Measurements from ENCODE around the gene KLHL4. TPM values are rescaled to one million over a fixed set of nuclear protein-coding genes. Genes with fewer than 3 reads are reported as not detected.

The KLHL4 gene
- polyA plus RNA-seq, 1 experiment, result 0.33 TPM

- ChIA-PET POLR2A (no interaction called here), CTCF (no interaction called here)
- DNase-seq (ENCODE audit: low read depth, low spot score), result no peak
- Histone ChIP-seq H3K9me3 (ENCODE audit: control insufficient read depth, insufficient read depth, low read length) (no peaks in the 10 kb centered on the region), H3K4me3 (ENCODE audit: low read depth, low read length) (no peak overlapping the region), H3K27ac (ENCODE audit: low read depth, low read length) (no peak overlapping the region), H3K27me3 (ENCODE audit: control insufficient read depth, insufficient read depth, low read length) (no peaks in the 10 kb centered on the region)
- TF ChIP-seq CTCF (IDR thresholded peaks at IDR 0.05; ENCODE audit: low read depth, low read length), result no peak
Observed at GRCh38 chrX:87515836-87516235, 1.8 kb upstream of the KLHL4 start.

- ChIA-PET CTCF (no interaction called here), POLR2A (no interaction called here)
- Histone ChIP-seq H3K27ac (ENCODE audit: low read depth, low read length) (no peak overlapping the region), H3K9me3 (ENCODE audit: control insufficient read depth, insufficient read depth, low read length) (no peaks in the 10 kb centered on the region), H3K27me3 (ENCODE audit: control insufficient read depth, insufficient read depth, low read length) (no peaks in the 10 kb centered on the region), H3K4me3 (ENCODE audit: low read depth, low read length) (no peak overlapping the region)
- no peak for DNase-seq (ENCODE audit: low read depth, low spot score)
- TF ChIP-seq CTCF (IDR thresholded peaks at IDR 0.05; ENCODE audit: low read depth, low read length), result no peak
Observed at GRCh38 chrX:87516717-87517121, 883 bp upstream of the KLHL4 start.

GRCh38 chrX:87518504-87518903 lies 902 bp downstream of the KLHL4 start:
- CTCF ChIA-PET, result no interaction called here
- no peak overlapping the region for H3K27ac ChIP-seq (ENCODE audit: low read depth, low read length)

GRCh38 chrX:87525771-87526229 lies 8.2 kb downstream of the KLHL4 start:
- Histone ChIP-seq H3K27me3 (ENCODE audit: control insufficient read depth, insufficient read depth, low read length) (no peaks in the 10 kb centered on the region), H3K4me3 (ENCODE audit: low read depth, low read length) (no peak overlapping the region), H3K9me3 (ENCODE audit: control insufficient read depth, insufficient read depth, low read length) (no peaks in the 10 kb centered on the region), H3K27ac (ENCODE audit: low read depth, low read length) (no peak overlapping the region)
- no peak for DNase-seq (ENCODE audit: low read depth, low spot score)
- TF ChIP-seq CTCF (IDR thresholded peaks at IDR 0.05; ENCODE audit: low read depth, low read length), result no peak
- ChIA-PET POLR2A (no interaction called here), CTCF (no interaction called here)

More at GRCh38 chrX:87518504-87518903, 902 bp downstream of the KLHL4 start:
- no peak for TF ChIP-seq CTCF (IDR thresholded peaks at IDR 0.05; ENCODE audit: low read depth, low read length)
- peak overlapping the region; percentile 43; the same call in 1 of the 2 replicates for H3K4me3 ChIP-seq (ENCODE audit: low read depth, low read length)
- POLR2A ChIA-PET, result no interaction called here
- no peaks in the 10 kb centered on the region for H3K9me3 ChIP-seq (ENCODE audit: control insufficient read depth, insufficient read depth, low read length)
- DNase-seq (ENCODE audit: low read depth, low spot score), result no peak
- no peaks in the 10 kb centered on the region for H3K27me3 ChIP-seq (ENCODE audit: control insufficient read depth, insufficient read depth, low read length)

- no peak for TF ChIP-seq CTCF (IDR thresholded peaks at IDR 0.05; ENCODE audit: low read depth, low read length)
- no peaks in the 10 kb centered on the region for H3K9me3 ChIP-seq (ENCODE audit: control insufficient read depth, insufficient read depth, low read length)
- no peak for DNase-seq (ENCODE audit: low read depth, low spot score)
- no peak overlapping the region for H3K27ac ChIP-seq (ENCODE audit: low read depth, low read length)
- ChIA-PET POLR2A (no interaction called here), CTCF (no interaction called here)
- no peaks in the 10 kb centered on the region for H3K27me3 ChIP-seq (ENCODE audit: control insufficient read depth, insufficient read depth, low read length)
- no peak overlapping the region for H3K4me3 ChIP-seq (ENCODE audit: low read depth, low read length)
Observed at GRCh38 chrX:87526281-87526680, 8.7 kb downstream of the KLHL4 start.

Measured in AG04450 (cell line).